HT1080 (cell line): ENCODE data around the gene KCNAB1. TPM values are rescaled to one million over a fixed set of nuclear protein-coding genes. Genes with fewer than 3 reads are reported as not detected.
"Not testable (repeated sequence)": the region's sequence is repeated elsewhere in the genome, so short reads cannot be mapped to it uniquely, and the experiment has no call there.

Source experiments
- DNase-seq: peaks from one replicate; pipeline ENCODE4 v3.0.0-alpha.2; 2015; ENCODE audit warnings: low read depth
- total RNA-seq: library from RNA; depleted of rRNA; stranded (reverse); fragments of >200 nt; shearing (Covaris generic); gene quantifications from 2 replicates; pipeline ENCODE4 v1.2.3, GENCODE V29; 2014

KCNAB1 gene
- total RNA-seq, 1 experiment from 2014 or later: 1.9 TPM

- peak; percentile 13 for DNase-seq
Measured at GRCh38 chr3:156264771-156265170, 144.4 kb downstream of the KCNAB1 start.

- DNase-seq: no peak
Measured at GRCh38 chr3:156271508-156271907, 151.1 kb downstream of the KCNAB1 start.

GRCh38 chr3:156271995-156272719 lies 151.8 kb downstream of the KCNAB1 start:
- no peak for DNase-seq

- no peak for DNase-seq
Measured at GRCh38 chr3:156273111-156273694, 152.8 kb downstream of the KCNAB1 start.

GRCh38 chr3:156274791-156275190 lies 154.4 kb downstream of the KCNAB1 start:
- DNase-seq: no peak

- not testable (repeated sequence) for DNase-seq
Measured at GRCh38 chr3:156284637-156285036, 164.3 kb downstream of the KCNAB1 start.

- DNase-seq: no peak
Measured at GRCh38 chr3:156285626-156286025, 165.2 kb downstream of the KCNAB1 start.

GRCh38 chr3:156290924-156291271 lies 170.5 kb downstream of the KCNAB1 start:
- no peak for DNase-seq

- DNase-seq: peak; percentile 21
Measured at GRCh38 chr3:156291272-156292123, 171.1 kb downstream of the KCNAB1 start.

- DNase-seq: no peak
Measured at GRCh38 chr3:156293566-156293965, 173.2 kb downstream of the KCNAB1 start.

- DNase-seq: no peak
Measured at GRCh38 chr3:156297582-156297981, 177.2 kb downstream of the KCNAB1 start.

GRCh38 chr3:156298014-156298413 lies 177.6 kb downstream of the KCNAB1 start:
- DNase-seq: no peak

GRCh38 chr3:156298938-156299337 lies 178.6 kb downstream of the KCNAB1 start:
- no peak for DNase-seq

GRCh38 chr3:156299569-156299968 lies 179.2 kb downstream of the KCNAB1 start:
- DNase-seq: no peak

GRCh38 chr3:156300371-156300770 lies 180.0 kb downstream of the KCNAB1 start:
- DNase-seq: no peak

- DNase-seq: no peak
Measured at GRCh38 chr3:156300929-156301840, 180.8 kb downstream of the KCNAB1 start.

- no peak for DNase-seq
Measured at GRCh38 chr3:156303001-156303707, 182.8 kb downstream of the KCNAB1 start.

GRCh38 chr3:156304406-156304805 lies 184.0 kb downstream of the KCNAB1 start:
- DNase-seq: peak; percentile 37

- DNase-seq: no peak
Measured at GRCh38 chr3:156305672-156306071, 185.3 kb downstream of the KCNAB1 start.

GRCh38 chr3:156307704-156308103 lies 187.3 kb downstream of the KCNAB1 start:
- peak; percentile 81 for DNase-seq

GRCh38 chr3:156311431-156311830 lies 191.1 kb downstream of the KCNAB1 start:
- no peak for DNase-seq
